GM12873 (cell line): ENCODE measurements around the gene RFX6.
A peak's percentile ranks its signal among the peaks of the same experiment; 100 is the strongest.

Source experiments
- CTCF ChIP-seq: IDR thresholded peaks from 2 replicates; pipeline ENCODE4 v1.5.1; 2012; ENCODE audit warnings: low read depth, mild to moderate bottlenecking, moderate library complexity, low read length, control low read depth; ENCODE audit not compliant: insufficient read depth; ENCODE audit errors: missing control alignments

The RFX6 gene

GRCh38 chr6:116847227-116847626, 29.8 kb upstream of the RFX6 start:
- TF ChIP-seq CTCF = peak; percentile 15

DNA sequence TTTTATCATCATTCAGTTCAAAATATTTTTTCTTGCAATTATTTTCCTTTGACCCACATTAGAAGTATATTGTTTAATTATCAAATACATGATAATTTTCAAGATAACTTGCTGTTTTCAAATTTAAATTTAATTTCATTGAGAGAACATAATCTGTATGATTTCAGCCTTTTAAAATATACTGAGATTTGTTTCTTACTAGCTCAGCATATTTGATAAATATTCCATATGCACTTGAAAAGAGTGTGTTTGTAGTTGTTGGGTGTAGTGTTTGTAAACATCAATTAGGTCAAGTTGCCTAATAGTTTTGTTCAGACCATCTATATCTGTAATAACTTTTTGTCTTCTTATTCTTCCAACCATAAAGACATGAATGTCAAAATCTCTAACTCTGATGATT, 19.0 kb upstream of the RFX6 start:
- no peak for TF ChIP-seq CTCF

GRCh38 chr6:116859264-116859663, 17.8 kb upstream of the RFX6 start:
- TF ChIP-seq CTCF = no peak

DNA sequence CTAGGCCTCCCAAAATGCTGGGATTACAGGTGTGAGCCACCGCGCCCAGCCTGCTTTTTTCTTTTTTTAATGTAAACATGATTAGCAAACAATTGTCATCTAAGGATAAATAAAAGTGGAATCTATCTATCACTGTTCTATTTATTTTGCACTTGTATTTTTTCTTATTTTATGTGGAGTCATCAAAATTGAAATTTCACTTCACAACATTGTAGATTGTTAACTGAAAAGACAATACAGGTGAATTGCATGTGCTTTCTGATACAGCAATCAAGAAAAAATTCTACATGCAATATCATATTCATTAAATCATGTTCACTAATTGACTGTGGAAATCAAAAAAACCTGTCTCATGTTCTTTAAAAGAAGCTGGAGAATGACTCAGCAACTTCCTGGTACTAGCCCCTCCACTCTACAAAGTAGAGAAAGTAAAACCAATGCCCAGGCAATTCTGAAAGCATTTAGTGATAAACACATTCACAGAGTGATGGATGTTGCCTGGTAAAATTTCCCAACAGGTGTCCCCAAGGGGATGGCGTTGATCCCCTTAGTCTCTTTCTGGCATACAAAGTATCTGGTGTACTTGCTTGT, 10.7 kb upstream of the RFX6 start:
- TF ChIP-seq CTCF = no peak

DNA sequence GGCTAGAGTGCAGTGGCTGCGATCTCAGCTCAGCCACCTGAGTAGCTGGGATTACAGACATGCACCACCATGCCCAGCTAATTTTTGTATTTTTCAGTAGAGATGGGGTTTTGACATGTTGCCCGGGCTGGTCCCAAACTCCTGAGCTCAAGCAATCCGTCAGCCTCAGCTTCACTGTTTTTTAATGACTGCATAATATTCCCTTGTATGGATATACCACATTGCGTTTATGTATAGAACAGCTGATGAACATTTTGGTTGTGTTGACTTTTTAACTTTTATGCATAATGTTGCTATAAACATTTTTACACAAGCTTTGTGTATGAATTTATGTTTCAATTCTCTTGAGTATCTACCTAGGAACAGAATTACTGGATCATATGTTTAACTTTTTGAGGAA, 4.3 kb upstream of the RFX6 start:
- TF ChIP-seq CTCF = no peak

GRCh38 chr6:116876107-116876506, 935 bp upstream of the RFX6 start:
- TF ChIP-seq CTCF = no peak

GRCh38 chr6:116877743-116878142, 701 bp downstream of the RFX6 start:
- TF ChIP-seq CTCF = no peak
